ENCODE results near the gene P2RY14.

GRCh38 chr3:151264605-151265004, 13.7 kb downstream of the P2RY14 start:
- TF ChIP-seq EZH2 (IDR thresholded peaks at IDR 0.05; ENCODE audit: low read length) = no peak
- TF ChIP-seq, protein P1, sequence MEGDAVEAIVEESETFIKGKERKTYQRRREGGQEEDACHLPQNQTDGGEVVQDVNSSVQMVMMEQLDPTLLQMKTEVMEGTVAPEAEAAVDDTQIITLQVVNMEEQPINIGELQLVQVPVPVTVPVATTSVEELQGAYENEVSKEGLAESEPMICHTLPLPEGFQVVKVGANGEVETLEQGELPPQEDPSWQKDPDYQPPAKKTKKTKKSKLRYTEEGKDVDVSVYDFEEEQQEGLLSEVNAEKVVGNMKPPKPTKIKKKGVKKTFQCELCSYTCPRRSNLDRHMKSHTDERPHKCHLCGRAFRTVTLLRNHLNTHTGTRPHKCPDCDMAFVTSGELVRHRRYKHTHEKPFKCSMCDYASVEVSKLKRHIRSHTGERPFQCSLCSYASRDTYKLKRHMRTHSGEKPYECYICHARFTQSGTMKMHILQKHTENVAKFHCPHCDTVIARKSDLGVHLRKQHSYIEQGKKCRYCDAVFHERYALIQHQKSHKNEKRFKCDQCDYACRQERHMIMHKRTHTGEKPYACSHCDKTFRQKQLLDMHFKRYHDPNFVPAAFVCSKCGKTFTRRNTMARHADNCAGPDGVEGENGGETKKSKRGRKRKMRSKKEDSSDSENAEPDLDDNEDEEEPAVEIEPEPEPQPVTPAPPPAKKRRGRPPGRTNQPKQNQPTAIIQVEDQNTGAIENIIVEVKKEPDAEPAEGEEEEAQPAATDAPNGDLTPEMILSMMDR (optimal IDR thresholded peaks at IDR 0.05 in 1 of 3, IDR thresholded peaks at IDR 0.05 in 1 of 3, conservative IDR thresholded peaks at IDR 0.05 in 1 of 3; ENCODE audit: extremely low read depth in 1 of 3, insufficient read depth in 2 of 3, low read length in 3 of 3) = no peak
